Nephron (organoid): ENCODE measurements around the gene STMND1.
A peak's percentile ranks its signal among the peaks of the same experiment; 100 is the strongest.

Experiments used
- H3K27ac Mint-ChIP-seq, 3 experiments: 2 replicates each; pipeline ENCODE4 v1.8.0; 2020; ENCODE audit warnings: mixed read lengths in 3 of 3, mild to moderate bottlenecking in 2 of 3, moderate library complexity in 1 of 3
- H3K27me3 Mint-ChIP-seq: 2 replicates; pipeline ENCODE4 v1.8.0; 2021; ENCODE audit warnings: low read depth, mild to moderate bottlenecking, moderate library complexity, mixed read lengths
- H3K36me3 Mint-ChIP-seq: 2 replicates; pipeline ENCODE4 v1.8.0; 2020; ENCODE audit warnings: low read depth, mixed read lengths
- H3K4me1 Mint-ChIP-seq: 2 replicates; pipeline ENCODE4 v1.8.0; 2020; ENCODE audit warnings: mixed read lengths
- H3K4me3 Mint-ChIP-seq, 3 experiments: 2 replicates each; pipeline ENCODE4 v1.8.0; 2020; ENCODE audit warnings: mild to moderate bottlenecking in 3 of 3, mixed read lengths in 3 of 3, moderate library complexity in 2 of 3
- H3K9me3 Mint-ChIP-seq: 2 replicates; pipeline ENCODE4 v1.8.0; 2020; ENCODE audit warnings: mixed read lengths
- TF ChIP-seq, protein P1 (sequence below), 3 experiments: fragments of 200-600 bp; sonication (generic); IDR thresholded peaks; one replicate each; pipeline ENCODE4 v1.5.0; 2021; ENCODE audit warnings: antibody characterized with exemption in 3 of 3; ENCODE audit not compliant: unreplicated experiment in 3 of 3

The STMND1 gene

DNA sequence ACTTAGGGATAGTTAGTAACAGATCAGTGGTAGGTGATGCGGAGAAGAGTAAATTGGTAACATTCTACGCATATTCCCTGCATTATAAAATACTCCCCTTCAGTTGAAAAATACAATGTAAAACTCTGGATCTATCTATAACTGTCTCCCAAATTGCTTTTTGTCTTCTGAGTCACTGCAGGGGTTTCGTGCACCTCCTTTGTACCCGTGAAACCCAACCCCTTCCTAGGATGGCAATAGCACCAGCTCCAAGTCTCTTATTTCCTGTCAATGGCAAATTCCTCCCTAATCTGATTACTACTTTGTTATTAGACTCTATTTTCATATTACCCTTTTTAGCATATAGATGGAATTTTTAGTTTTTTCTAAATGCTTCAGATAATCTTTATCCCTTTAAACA, 20.6 kb upstream of the STMND1 start:
- Mint-ChIP-seq H3K27ac (no peak overlapping the region), H3K4me3 (no peak overlapping the region), H3K4me1 (no peaks in the 10 kb centered on the region), H3K36me3 (no peaks in the 10 kb centered on the region), H3K27me3 (peaks cover 21% of the 10 kb centered on the region), H3K9me3 (peaks cover 15% of the 10 kb centered on the region)
- TF ChIP-seq, protein P1, sequence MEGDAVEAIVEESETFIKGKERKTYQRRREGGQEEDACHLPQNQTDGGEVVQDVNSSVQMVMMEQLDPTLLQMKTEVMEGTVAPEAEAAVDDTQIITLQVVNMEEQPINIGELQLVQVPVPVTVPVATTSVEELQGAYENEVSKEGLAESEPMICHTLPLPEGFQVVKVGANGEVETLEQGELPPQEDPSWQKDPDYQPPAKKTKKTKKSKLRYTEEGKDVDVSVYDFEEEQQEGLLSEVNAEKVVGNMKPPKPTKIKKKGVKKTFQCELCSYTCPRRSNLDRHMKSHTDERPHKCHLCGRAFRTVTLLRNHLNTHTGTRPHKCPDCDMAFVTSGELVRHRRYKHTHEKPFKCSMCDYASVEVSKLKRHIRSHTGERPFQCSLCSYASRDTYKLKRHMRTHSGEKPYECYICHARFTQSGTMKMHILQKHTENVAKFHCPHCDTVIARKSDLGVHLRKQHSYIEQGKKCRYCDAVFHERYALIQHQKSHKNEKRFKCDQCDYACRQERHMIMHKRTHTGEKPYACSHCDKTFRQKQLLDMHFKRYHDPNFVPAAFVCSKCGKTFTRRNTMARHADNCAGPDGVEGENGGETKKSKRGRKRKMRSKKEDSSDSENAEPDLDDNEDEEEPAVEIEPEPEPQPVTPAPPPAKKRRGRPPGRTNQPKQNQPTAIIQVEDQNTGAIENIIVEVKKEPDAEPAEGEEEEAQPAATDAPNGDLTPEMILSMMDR (IDR thresholded peaks at IDR 0.05; ENCODE audit: unreplicated experiment in 3 of 3), result no peak

DNA sequence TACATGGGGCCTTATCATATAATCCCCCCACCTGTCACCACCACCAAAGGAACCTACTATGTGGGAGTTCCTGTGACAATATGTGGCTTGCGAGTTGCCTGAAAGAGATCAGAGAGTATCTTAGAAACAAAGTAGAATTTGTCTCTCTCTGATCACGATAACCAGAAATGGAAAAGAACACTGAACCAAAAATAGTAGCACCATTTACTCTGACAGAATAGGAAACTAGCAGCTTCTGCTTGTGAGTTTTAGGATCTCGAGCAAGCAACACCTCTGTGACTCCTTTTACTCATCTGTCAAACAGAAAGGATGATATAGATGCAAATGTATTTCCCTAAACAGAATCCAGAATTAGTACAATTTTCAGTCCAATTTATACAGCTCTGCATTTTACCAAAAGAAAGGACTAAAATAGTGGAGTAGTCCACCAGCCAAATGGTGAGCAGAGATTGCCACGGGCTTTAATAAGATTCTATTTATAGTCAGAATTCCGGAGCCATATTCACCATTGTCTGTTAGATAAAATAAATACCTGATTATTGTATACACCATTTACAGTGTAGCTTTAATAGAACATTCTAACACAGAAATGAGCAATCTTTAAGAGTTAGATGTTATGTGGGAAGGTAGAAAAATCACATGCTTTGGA, 19.9 kb upstream of the STMND1 start:
- H3K4me1 Mint-ChIP-seq, result no peaks in the 10 kb centered on the region
- no peak overlapping the region for H3K27ac Mint-ChIP-seq
- H3K4me3 Mint-ChIP-seq, result no peak overlapping the region
- H3K9me3 Mint-ChIP-seq, result peaks cover 9% of the 10 kb centered on the region
- peaks cover 23% of the 10 kb centered on the region for H3K27me3 Mint-ChIP-seq
- H3K36me3 Mint-ChIP-seq, result no peaks in the 10 kb centered on the region
- TF ChIP-seq, protein P1 (IDR thresholded peaks at IDR 0.05; ENCODE audit: unreplicated experiment in 3 of 3), result no peak

DNA sequence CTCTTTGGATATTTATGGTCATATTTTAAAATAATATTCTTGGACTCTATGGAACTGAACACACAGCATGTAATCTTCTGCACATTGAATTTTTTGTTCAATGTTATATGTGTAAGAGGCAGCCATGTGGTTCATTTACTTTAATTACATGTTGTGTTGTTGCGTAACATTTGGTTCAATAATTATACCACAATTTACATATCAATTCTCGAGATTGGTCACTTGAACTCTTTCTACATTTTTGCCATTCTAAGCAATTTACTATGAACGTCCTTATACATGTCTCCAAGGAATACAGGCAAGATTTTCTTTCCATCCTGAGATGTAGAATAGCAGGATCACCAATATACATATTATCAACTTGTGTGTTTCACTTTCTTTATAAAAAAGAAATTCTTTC, 18.5 kb upstream of the STMND1 start:
- Mint-ChIP-seq H3K9me3 (no peaks in the 10 kb centered on the region), H3K4me1 (no peaks in the 10 kb centered on the region), H3K4me3 (no peak overlapping the region), H3K36me3 (no peaks in the 10 kb centered on the region), H3K27ac (no peak overlapping the region), H3K27me3 (peaks cover 15% of the 10 kb centered on the region)
- TF ChIP-seq, protein P1 (IDR thresholded peaks at IDR 0.05; ENCODE audit: unreplicated experiment in 3 of 3), result no peak

DNA sequence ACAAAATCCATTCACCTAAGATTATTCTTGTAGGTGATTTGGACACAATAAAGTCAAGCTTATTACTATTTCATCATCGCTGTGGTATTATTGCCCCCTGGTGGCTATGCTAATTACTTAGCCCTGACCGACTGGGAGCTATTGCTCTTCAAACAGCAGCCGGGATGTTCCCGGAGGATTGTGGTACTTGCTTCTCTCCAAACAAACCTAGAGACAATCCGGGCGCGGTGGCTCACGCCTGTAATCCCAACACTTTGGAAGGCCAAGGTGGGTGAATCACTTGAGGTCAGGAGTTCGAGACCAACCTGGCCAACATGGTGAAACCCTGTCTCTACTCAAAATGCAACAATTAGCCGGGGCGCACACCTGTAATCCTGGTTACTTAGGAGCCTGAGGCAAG, 15.4 kb upstream of the STMND1 start:
- no peaks in the 10 kb centered on the region for H3K36me3 Mint-ChIP-seq
- H3K4me3 Mint-ChIP-seq, result no peak overlapping the region
- H3K27ac Mint-ChIP-seq, result no peak overlapping the region
- H3K27me3 Mint-ChIP-seq, result peaks cover 7% of the 10 kb centered on the region
- H3K4me1 Mint-ChIP-seq, result no peaks in the 10 kb centered on the region
- TF ChIP-seq, protein P1 (IDR thresholded peaks at IDR 0.05; ENCODE audit: unreplicated experiment in 3 of 3), result peak; percentile 66 to 73 (median 72)
- H3K9me3 Mint-ChIP-seq, result peaks cover 11% of the 10 kb centered on the region

DNA sequence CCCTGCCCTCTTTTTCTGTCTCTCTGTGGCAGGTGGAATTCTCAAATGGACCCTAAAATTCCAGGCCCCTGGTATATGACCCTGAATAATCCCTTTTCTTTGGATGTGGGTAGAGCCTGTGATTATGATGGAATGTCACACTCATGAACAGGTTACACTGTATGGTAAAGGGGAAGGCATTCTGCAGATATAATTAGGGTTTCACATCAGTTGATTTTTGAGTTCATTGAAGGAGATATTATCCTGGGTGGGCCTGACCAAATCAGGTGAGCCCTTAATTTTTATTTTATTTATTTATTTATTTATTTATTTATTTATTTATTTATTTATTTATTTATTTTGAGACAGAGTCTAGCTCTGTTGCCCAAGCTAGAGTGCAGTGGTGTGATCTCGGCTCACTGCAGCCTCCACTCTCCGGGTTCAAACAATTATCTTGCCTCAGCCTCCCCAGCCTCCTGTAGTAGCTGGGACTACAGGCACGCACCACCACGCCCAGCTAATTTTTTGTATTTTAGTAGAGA, 13.7 kb upstream of the STMND1 start:
- TF ChIP-seq, protein P1 (IDR thresholded peaks at IDR 0.05; ENCODE audit: unreplicated experiment in 3 of 3), result no peak
- Mint-ChIP-seq H3K9me3 (peaks cover 17% of the 10 kb centered on the region), H3K27me3 (peaks cover 7% of the 10 kb centered on the region), H3K27ac (no peak overlapping the region), H3K36me3 (no peaks in the 10 kb centered on the region), H3K4me3 (no peak overlapping the region), H3K4me1 (no peaks in the 10 kb centered on the region)

DNA sequence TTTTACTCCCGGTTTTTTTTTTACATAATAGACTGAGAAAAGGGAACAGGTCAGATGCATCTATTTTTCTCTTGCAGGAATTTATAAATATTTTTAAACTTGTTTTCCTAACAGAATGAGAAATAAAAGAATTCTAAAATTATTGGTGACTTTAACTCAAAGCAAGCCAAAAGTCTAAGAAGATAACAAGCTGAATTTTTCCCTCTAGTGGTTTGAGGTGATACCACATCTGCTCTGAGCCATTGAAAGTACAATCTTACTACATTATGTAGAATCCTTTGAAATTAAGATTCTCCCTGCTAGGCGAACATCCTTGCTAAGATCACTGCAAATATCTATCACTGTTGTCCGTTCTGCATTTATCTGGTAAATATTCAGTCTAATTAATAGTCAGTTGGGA, 10.7 kb upstream of the STMND1 start:
- no peak overlapping the region for H3K4me3 Mint-ChIP-seq
- peaks cover 17% of the 10 kb centered on the region for H3K9me3 Mint-ChIP-seq
- H3K27me3 Mint-ChIP-seq, result peaks cover 15% of the 10 kb centered on the region
- no peak overlapping the region for H3K27ac Mint-ChIP-seq
- H3K36me3 Mint-ChIP-seq, result no peaks in the 10 kb centered on the region
- peaks cover 3% of the 10 kb centered on the region for H3K4me1 Mint-ChIP-seq
- TF ChIP-seq, protein P1 (IDR thresholded peaks at IDR 0.05; ENCODE audit: unreplicated experiment in 3 of 3), result peak; percentile 34 to 50 (median 40)
